SU-DHL-6 (cell line): ENCODE data around the gene TEX13A.

Source experiments
- EZH2phosphoT487 ChIP-seq: fragments of 200-600 bp; sonication (generic), shearing (Covaris generic); conservative IDR thresholded peaks from 2 replicates; pipeline ENCODE4 v1.6.1; 2018; ENCODE audit warnings: mild to moderate bottlenecking, antibody characterized with exemption, low read length, moderate library complexity, mixed read lengths
- TF ChIP-seq, protein P1 (sequence below): fragments of 200-600 bp; sonication (generic); IDR thresholded peaks from one replicate; pipeline ENCODE4 v1.5.1; 2017; ENCODE audit warnings: antibody characterized with exemption, mild to moderate bottlenecking, low read length, moderate library complexity; ENCODE audit not compliant: insufficient read depth, poor library complexity, severe bottlenecking

DNA sequence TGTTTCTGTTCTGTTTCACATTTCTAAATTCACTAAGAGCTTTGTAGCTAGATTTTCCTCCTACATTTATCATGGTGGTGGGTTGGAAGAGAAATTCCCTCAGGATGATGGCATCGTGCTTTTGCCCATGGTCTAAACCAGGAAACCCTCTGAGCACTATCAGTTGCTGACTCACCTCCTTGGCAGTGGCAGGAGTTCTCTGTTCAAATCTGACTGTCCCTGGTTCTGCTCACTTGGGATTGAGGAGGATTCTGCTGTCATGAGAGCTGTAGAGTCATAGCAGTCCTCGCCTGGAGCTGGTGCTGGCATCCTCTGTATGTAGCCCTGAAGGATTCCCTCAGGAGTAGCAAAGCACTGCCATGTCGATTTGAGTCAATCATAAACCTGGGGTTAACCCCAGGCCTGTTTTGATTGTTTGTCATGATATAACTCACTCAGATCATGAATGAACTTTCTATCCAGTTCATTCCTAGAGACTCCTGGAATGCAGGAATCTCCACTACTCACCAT lies 9.4 kb downstream of the TEX13A start:
- TF ChIP-seq, protein P1, sequence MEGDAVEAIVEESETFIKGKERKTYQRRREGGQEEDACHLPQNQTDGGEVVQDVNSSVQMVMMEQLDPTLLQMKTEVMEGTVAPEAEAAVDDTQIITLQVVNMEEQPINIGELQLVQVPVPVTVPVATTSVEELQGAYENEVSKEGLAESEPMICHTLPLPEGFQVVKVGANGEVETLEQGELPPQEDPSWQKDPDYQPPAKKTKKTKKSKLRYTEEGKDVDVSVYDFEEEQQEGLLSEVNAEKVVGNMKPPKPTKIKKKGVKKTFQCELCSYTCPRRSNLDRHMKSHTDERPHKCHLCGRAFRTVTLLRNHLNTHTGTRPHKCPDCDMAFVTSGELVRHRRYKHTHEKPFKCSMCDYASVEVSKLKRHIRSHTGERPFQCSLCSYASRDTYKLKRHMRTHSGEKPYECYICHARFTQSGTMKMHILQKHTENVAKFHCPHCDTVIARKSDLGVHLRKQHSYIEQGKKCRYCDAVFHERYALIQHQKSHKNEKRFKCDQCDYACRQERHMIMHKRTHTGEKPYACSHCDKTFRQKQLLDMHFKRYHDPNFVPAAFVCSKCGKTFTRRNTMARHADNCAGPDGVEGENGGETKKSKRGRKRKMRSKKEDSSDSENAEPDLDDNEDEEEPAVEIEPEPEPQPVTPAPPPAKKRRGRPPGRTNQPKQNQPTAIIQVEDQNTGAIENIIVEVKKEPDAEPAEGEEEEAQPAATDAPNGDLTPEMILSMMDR, result no peak
- no peak for TF ChIP-seq EZH2phosphoT487
